ENCODE measurements around the gene ZAP70.

The ZAP70 gene

GRCh38 chr2:97718051-97718882 is 4.9 kb downstream of the ZAP70 start:
- no peak for DNase-seq

GRCh38 chr2:97718942-97719341 is 5.6 kb downstream of the ZAP70 start:
- no peak for DNase-seq

GRCh38 chr2:97719362-97720155 is 6.2 kb downstream of the ZAP70 start:
- DNase-seq = no peak

- DNase-seq = no peak
Measured at GRCh38 chr2:97720746-97721145, 7.4 kb downstream of the ZAP70 start.

- no peak for DNase-seq
Measured at GRCh38 chr2:97722227-97722626, 8.9 kb downstream of the ZAP70 start.

- no peak for DNase-seq
Measured at GRCh38 chr2:97723156-97724072, 10.0 kb downstream of the ZAP70 start.

GRCh38 chr2:97724073-97724410 is 10.7 kb downstream of the ZAP70 start:
- no peak for DNase-seq

- no peak for DNase-seq
Measured at GRCh38 chr2:97724501-97724900, 11.1 kb downstream of the ZAP70 start.

- DNase-seq = no peak
Measured at GRCh38 chr2:97724946-97725688, 11.7 kb downstream of the ZAP70 start.

- no peak for DNase-seq
Measured at GRCh38 chr2:97726261-97727064, 13.1 kb downstream of the ZAP70 start.

- no peak for DNase-seq
Measured at GRCh38 chr2:97727296-97727695, 13.9 kb downstream of the ZAP70 start.

GRCh38 chr2:97728091-97728731 is 14.8 kb downstream of the ZAP70 start:
- no peak for DNase-seq

GRCh38 chr2:97730245-97730644 is 16.9 kb downstream of the ZAP70 start:
- DNase-seq = no peak

- no peak for DNase-seq
Measured at GRCh38 chr2:97731274-97732020, 18.1 kb downstream of the ZAP70 start.

GRCh38 chr2:97732436-97733340 is 19.3 kb downstream of the ZAP70 start:
- DNase-seq = no peak

- no peak for DNase-seq
Measured at GRCh38 chr2:97733341-97734035, 20.1 kb downstream of the ZAP70 start.

GRCh38 chr2:97734061-97735051 is 21.0 kb downstream of the ZAP70 start:
- DNase-seq = no peak

All from SHP77 (cell line).